GM23248 (cell line): ENCODE data around the gene TPK1.

ENCODE experiments used
- EZH2 ChIP-seq: fragments of 200-600 bp; sonication (generic); IDR thresholded peaks from 2 replicates; pipeline ENCODE4 v1.6.1; 2018; ENCODE audit warnings: antibody characterized with exemption, mild to moderate bottlenecking; ENCODE audit not compliant: insufficient read depth, poor library complexity, severe bottlenecking
- EZH2phosphoT487 ChIP-seq: fragments of 200-600 bp; sonication (generic); IDR thresholded peaks from 2 replicates; pipeline ENCODE4 v1.6.1; 2018; ENCODE audit warnings: antibody characterized with exemption, moderate library complexity, mild to moderate bottlenecking, low read depth; ENCODE audit not compliant: insufficient read depth

GRCh38 chr7:144730224-144730623 lies 105.6 kb downstream of the TPK1 start:
- TF ChIP-seq EZH2 (no peak), EZH2phosphoT487 (no peak)
